HCT116 (cell line): ENCODE results near the gene MED13L. TPM values are rescaled to one million over a fixed set of nuclear protein-coding genes. Genes with fewer than 3 reads are reported as not detected.

ENCODE experiments used
- ATAC-seq: fragments of 200-7000 bp; cut with Tn5 transposase; 2 replicates; pipeline ENCODE4 v1.9.1; 2020; ENCODE audit warnings: mild to moderate bottlenecking, moderate library complexity
- BruUV-seq: library from RNA; stranded (reverse); fragments of 400-500 nt; replicated peaks from 2 replicates; lab custom pipeline; 2021; lab: Mats Ljungman, UMichigan
- CTCF ChIA-PET: fragments of 300-600 bp; sonication (Branson Sonifier 250); formaldehyde crosslinking; loops from one replicate; lab custom pipeline; 2021; ENCODE audit warnings: antibody characterized with exemption; lab: Charles Lee
- POLR2A ChIA-PET: fragments of 300-600, 350-600 bp; sonication (Branson Sonifier 250); formaldehyde crosslinking; loops from one replicate; lab custom pipeline; 2021; ENCODE audit warnings: antibody characterized with exemption; lab: Charles Lee
- RAD21 ChIA-PET, 2 experiments: fragments of 300-600 bp; sonication (Branson Sonifier 250); formaldehyde crosslinking; loops; one replicate each; lab custom pipeline; 2023; ENCODE audit warnings: low total read pairs in 2 of 2; ENCODE audit not compliant: uncharacterized antibody in 2 of 2, unreplicated experiment in 2 of 2, low non-redundant PET in 1 of 2; lab: Charles Lee
- DNase-seq: peaks from one replicate; pipeline ENCODE4 v3.0.0-alpha.2; 2010; ENCODE audit warnings: low read depth, low spot score
- H2AFZ ChIP-seq: fragments of 200-600 bp; shearing (Covaris generic), sonication (generic); 2 replicates; pipeline ENCODE4 v1.6.1; 2017; ENCODE audit warnings: low read depth, mixed run types, mixed read lengths, antibody characterized with exemption, low read length; ENCODE audit not compliant: poor library complexity, severe bottlenecking
- H3K27ac ChIP-seq: 2 replicates; pipeline ENCODE4 v1.5.1; 2012; ENCODE audit warnings: low read depth, low read length
- H3K27me3 ChIP-seq: fragments of 200-600 bp; sonication (generic); 2 replicates; pipeline ENCODE4 v1.6.1; 2016; ENCODE audit warnings: mixed run types, low read length, mixed read lengths; ENCODE audit not compliant: insufficient read depth
- H3K36me3 ChIP-seq, 2 experiments: fragments of 200-500 bp in 1 of 2; fragments of 200-600 bp in 1 of 2; sonication (Bioruptor generic) in 1 of 2; sonication (generic) in 1 of 2; 2 replicates each; pipeline versions ENCODE4 v1.5.1 to v1.6.1; 2014 to 2016; ENCODE audit warnings: low read length in 2 of 2, inconsistent platforms in 1 of 2, mixed read lengths in 1 of 2, mixed run types in 1 of 2; ENCODE audit not compliant: insufficient read depth in 2 of 2, control insufficient read depth in 1 of 2
- H3K4me1 ChIP-seq, 2 experiments: fragments of 200-600 bp in 1 of 2; sonication (generic) in 1 of 2; 2 replicates each; pipeline versions ENCODE4 v1.5.1 to v1.6.1; 2012 to 2017; ENCODE audit warnings: low read length in 2 of 2, inconsistent platforms in 1 of 2, mild to moderate bottlenecking in 1 of 2, mixed read lengths in 1 of 2, mixed run types in 1 of 2, moderate library complexity in 1 of 2; ENCODE audit not compliant: insufficient read depth in 2 of 2, control insufficient read depth in 1 of 2
- H3K4me2 ChIP-seq: fragments of 200-600 bp; sonication (generic); 2 replicates; pipeline ENCODE4 v1.6.1; 2017; ENCODE audit warnings: mixed run types, low read length, mixed read lengths
- H3K4me3 ChIP-seq, 2 experiments: fragments of 200-600 bp in 1 of 2; sonication (generic) in 1 of 2; replicated peaks in 1 of 2; 2 replicates each; pipeline ENCODE4 v1.5.1; 2011 to 2016; ENCODE audit warnings: low read length in 2 of 2, control low read depth in 1 of 2, low read depth in 1 of 2, mild to moderate bottlenecking in 1 of 2, mixed read lengths in 1 of 2, mixed run types in 1 of 2
- H3K79me2 ChIP-seq: fragments of 200-600 bp; sonication (generic); 2 replicates; pipeline ENCODE4 v1.6.1; 2017; ENCODE audit warnings: mild to moderate bottlenecking, mixed run types, low read length, moderate library complexity, mixed read lengths; ENCODE audit not compliant: insufficient read depth
- H3K9ac ChIP-seq: fragments of 200-600 bp; sonication (generic); 2 replicates; pipeline ENCODE4 v1.6.1; 2016; ENCODE audit warnings: low read length, mixed read lengths
- H3K9me2 ChIP-seq: fragments of 200-600 bp; sonication (generic), shearing (Covaris generic); 2 replicates; pipeline ENCODE4 v1.6.1; 2017; ENCODE audit warnings: mixed run types, mild to moderate bottlenecking, moderate library complexity; ENCODE audit not compliant: insufficient read depth
- H3K9me3 ChIP-seq, 2 experiments: fragments of 200-500 bp in 1 of 2; fragments of 200-600 bp in 1 of 2; sonication (Bioruptor generic) in 1 of 2; sonication (generic) in 1 of 2; 2 replicates each; pipeline ENCODE4 v1.6.1; 2014 to 2017; ENCODE audit warnings: low read length in 2 of 2, mixed read lengths in 2 of 2, inconsistent platforms in 1 of 2, low read depth in 1 of 2, mild to moderate bottlenecking in 1 of 2, mixed run types in 1 of 2, moderate library complexity in 1 of 2; ENCODE audit not compliant: control insufficient read depth in 1 of 2, insufficient read depth in 1 of 2
- H4K20me1 ChIP-seq: fragments of 200-600 bp; sonication (generic), shearing (Covaris generic); 2 replicates; pipeline ENCODE4 v1.6.1; 2017; ENCODE audit warnings: mixed run types, mild to moderate bottlenecking, moderate library complexity; ENCODE audit not compliant: insufficient read depth
- CBX3 ChIP-seq: IDR thresholded peaks from 2 replicates; pipeline ENCODE4 v1.6.1; 2012; ENCODE audit warnings: low read depth
- CTCF ChIP-seq, 3 experiments: fragments of 200-600 bp in 1 of 3; sonication (generic) in 1 of 3; IDR thresholded peaks in 2 of 3; conservative IDR thresholded peaks in 1 of 3; 2 replicates each; pipeline ENCODE4 v1.5.1; 2012 to 2017; ENCODE audit warnings: low read depth in 2 of 3, low read length in 2 of 3, antibody characterized with exemption in 1 of 3, borderline replicate concordance in 1 of 3, control low read depth in 1 of 3, mild to moderate bottlenecking in 1 of 3, mixed read lengths in 1 of 3, mixed run types in 1 of 3, moderate library complexity in 1 of 3; ENCODE audit not compliant: insufficient read depth in 1 of 3
- EGR1 ChIP-seq: IDR thresholded peaks from 2 replicates; pipeline ENCODE4 v1.6.1; 2012; ENCODE audit warnings: low read depth
- ELF1 ChIP-seq: IDR thresholded peaks from 2 replicates; pipeline ENCODE4 v1.6.1; 2012; ENCODE audit warnings: low read depth, borderline replicate concordance
- RAD21 ChIP-seq: IDR thresholded peaks from 2 replicates; pipeline ENCODE4 v1.6.1; 2012; ENCODE audit warnings: low read depth, mild to moderate bottlenecking
- SIN3A ChIP-seq: IDR thresholded peaks from 2 replicates; pipeline ENCODE4 v1.6.1; 2012; ENCODE audit warnings: low read depth
- SP1 ChIP-seq: IDR thresholded peaks from 2 replicates; pipeline ENCODE4 v1.6.1; 2012; ENCODE audit warnings: low read depth
- SRF ChIP-seq: IDR thresholded peaks from 2 replicates; pipeline ENCODE4 v1.6.1; 2012; ENCODE audit warnings: low read depth
- YY1 ChIP-seq: IDR thresholded peaks from 2 replicates; pipeline ENCODE4 v1.6.1; 2011; ENCODE audit warnings: low read length, low read depth, moderate library complexity, mild to moderate bottlenecking; ENCODE audit not compliant: insufficient replicate concordance; ENCODE audit errors: extremely low read depth
- ZFX ChIP-seq: fragments of 450-650 bp; IDR thresholded peaks from 2 replicates; pipeline ENCODE4 v1.6.1; 2017
- ZNF274 ChIP-seq: fragments of 200-500 bp; sonication (Bioruptor generic); IDR thresholded peaks from 2 replicates; pipeline ENCODE4 v1.6.1; 2014; ENCODE audit warnings: mild to moderate bottlenecking, low read depth, low read length, inconsistent platforms
- intact Hi-C: fragments of 100-400 bp; cut with micrococcal nuclease; formaldehyde crosslinking; loops from 2 replicates; pipeline ENCODE4 v1.10.0; 2022
- total RNA-seq: library from RNA; stranded (reverse); gene quantifications from one replicate; pipeline ENCODE4 v1.2.1, GENCODE V29; 2021; ENCODE audit not compliant: unreplicated experiment
- TF ChIP-seq, protein P1 (sequence below): IDR thresholded peaks from 2 replicates; pipeline ENCODE4 v1.6.1; 2011; ENCODE audit warnings: mild to moderate bottlenecking, low read length, moderate library complexity; ENCODE audit not compliant: insufficient replicate concordance; ENCODE audit errors: extremely low read depth
- TF ChIP-seq, protein P2 (sequence below): IDR thresholded peaks from 2 replicates; pipeline ENCODE4 v1.6.1; 2012

The MED13L gene
- total RNA-seq, 1 experiment from 2014 or later: 176 TPM

DNA sequence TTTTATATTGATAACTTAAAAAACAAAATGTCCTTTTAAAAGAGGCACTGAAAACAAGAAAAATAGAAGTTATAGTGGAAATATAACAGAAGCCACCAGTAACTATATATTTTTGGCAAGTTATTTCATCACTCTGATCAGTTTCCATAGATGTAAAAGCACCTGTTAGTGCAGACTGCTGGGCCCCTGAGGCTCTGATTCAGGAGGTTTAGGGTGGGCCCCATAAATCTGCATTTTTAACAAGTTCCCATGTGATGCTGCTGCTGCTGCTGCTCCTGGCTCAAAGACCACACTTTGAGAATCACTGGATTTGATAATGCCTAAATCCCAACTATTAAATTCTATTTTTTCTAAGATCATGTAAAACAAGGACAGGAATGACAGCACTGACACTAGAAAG, 251.1 kb downstream of the MED13L start:
- RAD21 ChIA-PET: no interaction called here

More for the DNA sequence above, 251.1 kb downstream of the MED13L start:
- Histone ChIP-seq H4K20me1 (peaks cover 43% of the 10 kb centered on the region), H3K9me3 (no peaks in the 10 kb centered on the region), H3K79me2 (peaks cover 100% of the 10 kb centered on the region), H3K9me2 (no peaks in the 10 kb centered on the region), H3K4me1 (peaks cover 11 to 12% of the 10 kb centered on the region in 2 experiments; a peak in 3 of 4 replicates), H2AFZ (no peak overlapping the region), H3K4me2 (no peak overlapping the region), H3K27me3 (no peaks in the 10 kb centered on the region), H3K9ac (no peak overlapping the region), H3K27ac (no peak overlapping the region), H3K4me3 (no peak overlapping the region), H3K36me3 (no peaks in the 10 kb centered on the region; a peak in 1 of 4 replicates)
- CTCF ChIA-PET: no interaction called here
- POLR2A ChIA-PET: no interaction called here
- TF ChIP-seq SP1: no peak
- no peak for TF ChIP-seq SRF
- no peak for TF ChIP-seq SIN3A
- TF ChIP-seq, protein P1, sequence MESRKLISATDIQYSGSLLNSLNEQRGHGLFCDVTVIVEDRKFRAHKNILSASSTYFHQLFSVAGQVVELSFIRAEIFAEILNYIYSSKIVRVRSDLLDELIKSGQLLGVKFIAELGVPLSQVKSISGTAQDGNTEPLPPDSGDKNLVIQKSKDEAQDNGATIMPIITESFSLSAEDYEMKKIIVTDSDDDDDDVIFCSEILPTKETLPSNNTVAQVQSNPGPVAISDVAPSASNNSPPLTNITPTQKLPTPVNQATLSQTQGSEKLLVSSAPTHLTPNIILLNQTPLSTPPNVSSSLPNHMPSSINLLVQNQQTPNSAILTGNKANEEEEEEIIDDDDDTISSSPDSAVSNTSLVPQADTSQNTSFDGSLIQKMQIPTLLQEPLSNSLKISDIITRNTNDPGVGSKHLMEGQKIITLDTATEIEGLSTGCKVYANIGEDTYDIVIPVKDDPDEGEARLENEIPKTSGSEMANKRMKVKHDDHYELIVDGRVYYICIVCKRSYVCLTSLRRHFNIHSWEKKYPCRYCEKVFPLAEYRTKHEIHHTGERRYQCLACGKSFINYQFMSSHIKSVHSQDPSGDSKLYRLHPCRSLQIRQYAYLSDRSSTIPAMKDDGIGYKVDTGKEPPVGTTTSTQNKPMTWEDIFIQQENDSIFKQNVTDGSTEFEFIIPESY: no peak
- TF ChIP-seq ELF1: no peak
- no peak for TF ChIP-seq RAD21
- TF ChIP-seq, protein P2, sequence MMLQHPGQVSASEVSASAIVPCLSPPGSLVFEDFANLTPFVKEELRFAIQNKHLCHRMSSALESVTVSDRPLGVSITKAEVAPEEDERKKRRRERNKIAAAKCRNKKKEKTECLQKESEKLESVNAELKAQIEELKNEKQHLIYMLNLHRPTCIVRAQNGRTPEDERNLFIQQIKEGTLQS: no peak
- no peak for TF ChIP-seq ZFX
- TF ChIP-seq CBX3: no peak
- TF ChIP-seq YY1: no peak
- no peak for TF ChIP-seq CTCF (IDR thresholded peaks at IDR 0.05 in 2 of 3, conservative IDR thresholded peaks at IDR 0.05 in 1 of 3; ENCODE audit: borderline replicate concordance in 1 of 3, insufficient read depth in 1 of 3, low read depth in 2 of 3, low read length in 2 of 3)
- TF ChIP-seq EGR1: no peak
- TF ChIP-seq ZNF274: no peak
- intact Hi-C loops: no loop called here
- BruUV-seq: no TSS peak
- no peak for DNase-seq
- no peak for ATAC-seq
